Activated T-helper 2 cell treated with anti-CD3 and anti-CD28 coated beads, Interferon-gamma antibody, Interleukin-2, Interleukin-4, amounts not matched to agents 10 μg/mL and 5 μg/mL and 100 μg/mL, durations not matched to agents 14 hours and 24 hours and 36 hours (primary cell): ENCODE data around the gene C9orf152. TPM values are rescaled to one million over a fixed set of nuclear protein-coding genes. Genes with fewer than 3 reads are reported as not detected.
"Not testable (repeated sequence)": the region's sequence is repeated elsewhere in the genome, so short reads cannot be mapped to it uniquely, and the experiment has no call there.

Experiments used
- DNase-seq: peaks from one replicate; pipeline ENCODE4 v3.0.0; 2021; ENCODE audit warnings: low spot score
- H3K27ac Mint-ChIP-seq: one replicate; pipeline ENCODE4 v1.8.0; 2021; ENCODE audit warnings: mixed read lengths
- H3K27me3 Mint-ChIP-seq: one replicate; pipeline ENCODE4 v1.8.0; 2021; ENCODE audit warnings: low read depth, mixed read lengths
- H3K36me3 Mint-ChIP-seq: one replicate; pipeline ENCODE4 v1.8.0; 2021; ENCODE audit warnings: low read depth, mixed read lengths
- H3K4me1 Mint-ChIP-seq: one replicate; pipeline ENCODE4 v1.8.0; 2021; ENCODE audit warnings: low read depth, mixed read lengths
- H3K4me3 Mint-ChIP-seq: one replicate; pipeline ENCODE4 v1.8.0; 2021; ENCODE audit warnings: low read depth, mild to moderate bottlenecking, moderate library complexity, mixed read lengths
- H3K9me3 Mint-ChIP-seq: one replicate; pipeline ENCODE4 v1.8.0; 2021; ENCODE audit warnings: mixed read lengths
- intact Hi-C: fragments of 100-400 bp; cut with micrococcal nuclease; formaldehyde crosslinking; loops from one replicate; pipeline ENCODE4 v1.15.1; 2023
- total RNA-seq: library from RNA; stranded (reverse); gene quantifications from 2 replicates; pipeline ENCODE4 v1.2.3, GENCODE V29; 2022

Gene C9orf152
- not detected in 2 replicates for total RNA-seq

GRCh38 chr9:110208031-110208430 lies at the start of gene C9orf152:
Gene C9orf152, minus strand, starts transcription at chr9:110208159. Its CDS starts 580 bp downstream, at chr9:110207579.
- H3K36me3 Mint-ChIP-seq, result no peaks in the 10 kb centered on the region
- no peak within 1 kb of the TSS for H3K27ac Mint-ChIP-seq
- intact Hi-C loops, result no loop called here
- H3K4me3 Mint-ChIP-seq, result no peak within 1 kb of the TSS
- no peaks in the 10 kb centered on the region for H3K9me3 Mint-ChIP-seq
- H3K27me3 Mint-ChIP-seq, result peaks cover 47% of the 10 kb centered on the region
- DNase-seq, result no peak
- H3K4me1 Mint-ChIP-seq, result no peaks in the 10 kb centered on the region

- Mint-ChIP-seq H3K4me3 (peak overlapping the region; percentile 95), H3K4me1 (peaks cover 47% of the 10 kb centered on the region)
Observed at GRCh38 chr9:110257097-110257841, 49.3 kb upstream of the C9orf152 start.

GRCh38 chr9:110256380-110257096 lies 48.6 kb upstream of the C9orf152 start, which contains the start of gene TXN:
Gene TXN, minus strand, starts transcription at chr9:110256507. Its CDS starts 72 bp downstream, at chr9:110256435.
- no peaks in the 10 kb centered on the region for H3K9me3 Mint-ChIP-seq
- peak within 1 kb of the TSS; percentile 95 for H3K4me3 Mint-ChIP-seq
- H3K36me3 Mint-ChIP-seq, result peaks cover 43% of the 10 kb centered on the region
- H3K27me3 Mint-ChIP-seq, result no peaks in the 10 kb centered on the region
- peaks cover 49% of the 10 kb centered on the region for H3K4me1 Mint-ChIP-seq
- H3K27ac Mint-ChIP-seq, result peak within 1 kb of the TSS; percentile 99
- intact Hi-C loops, result loop anchor here (1.0 to 10.0 kb wide), 10 partner anchors 109 to 1378 kb away; partner anchors contain the start of genes CTNNAL1, DNAJC25, ECPAS and TMEM245
- peak; percentile 82 for DNase-seq

More at GRCh38 chr9:110257097-110257841, 49.3 kb upstream of the C9orf152 start:
- Mint-ChIP-seq H3K27me3 (peaks cover 2% of the 10 kb centered on the region), H3K36me3 (peaks cover 36% of the 10 kb centered on the region), H3K9me3 (no peaks in the 10 kb centered on the region), H3K27ac (peak overlapping the region; percentile 99)
- no peak for DNase-seq
- intact Hi-C loops, result loop anchor here (1.0 to 10.0 kb wide), 9 partner anchors 110 to 1378 kb away; partner anchors contain the start of genes CTNNAL1, DNAJC25, ECPAS and TMEM245

- H3K9me3 Mint-ChIP-seq, result no peaks in the 10 kb centered on the region
- DNase-seq, result peak; percentile 39
- intact Hi-C loops, result loop anchor here (1.0 to 10.0 kb wide), 8 partner anchors 108 to 1379 kb away; partner anchors contain the start of genes CTNNAL1, DNAJC25, ECPAS and TMEM245
- H3K36me3 Mint-ChIP-seq, result peaks cover 48% of the 10 kb centered on the region
- peaks cover 51% of the 10 kb centered on the region for H3K4me1 Mint-ChIP-seq
- no peaks in the 10 kb centered on the region for H3K27me3 Mint-ChIP-seq
- peak overlapping the region; percentile 95 for H3K4me3 Mint-ChIP-seq
- H3K27ac Mint-ChIP-seq, result peak overlapping the region; percentile 99
Observed at GRCh38 chr9:110255463-110256379, 47.8 kb upstream of the C9orf152 start.

- Mint-ChIP-seq H3K27me3 (no peaks in the 10 kb centered on the region), H3K9me3 (no peaks in the 10 kb centered on the region), H3K4me1 (peaks cover 55% of the 10 kb centered on the region), H3K4me3 (peak overlapping the region; percentile 95), H3K27ac (peak overlapping the region; percentile 99), H3K36me3 (peaks cover 55% of the 10 kb centered on the region)
- intact Hi-C loops, result loop anchor here (5.0 to 10.0 kb wide), 5 partner anchors 108 to 1380 kb away; partner anchors contain the start of genes CTNNAL1, DNAJC25, ECPAS and TMEM245
- no peak for DNase-seq
Observed at GRCh38 chr9:110255034-110255462, 47.1 kb upstream of the C9orf152 start.

- peak overlapping the region; percentile 99 for H3K27ac Mint-ChIP-seq
- H3K36me3 Mint-ChIP-seq, result peaks cover 61% of the 10 kb centered on the region
- no peak for DNase-seq
- peaks cover 57% of the 10 kb centered on the region for H3K4me1 Mint-ChIP-seq
- no peaks in the 10 kb centered on the region for H3K9me3 Mint-ChIP-seq
- peak overlapping the region; percentile 95 for H3K4me3 Mint-ChIP-seq
- intact Hi-C loops, result loop anchor here (10.0 kb wide), 2 partner anchors 1140 to 1380 kb away; partner anchors contain the start of genes DNAJC25 and TMEM245
- no peaks in the 10 kb centered on the region for H3K27me3 Mint-ChIP-seq
Observed at GRCh38 chr9:110254500-110254899, 46.5 kb upstream of the C9orf152 start.

GRCh38 chr9:110252509-110253139 lies 44.7 kb upstream of the C9orf152 start:
- Mint-ChIP-seq H3K27ac (peak overlapping the region; percentile 47), H3K9me3 (no peaks in the 10 kb centered on the region), H3K4me3 (peak overlapping the region; percentile 38), H3K4me1 (peaks cover 51% of the 10 kb centered on the region), H3K27me3 (no peaks in the 10 kb centered on the region), H3K36me3 (peaks cover 73% of the 10 kb centered on the region)
- intact Hi-C loops, result loop anchor here (10.0 kb wide), 2 partner anchors 1138 to 1382 kb away; partner anchors contain the start of genes DNAJC25 and TMEM245
- no peak for DNase-seq

GRCh38 chr9:110251770-110252169 lies 43.8 kb upstream of the C9orf152 start:
- H3K9me3 Mint-ChIP-seq, H3K27ac Mint-ChIP-seq, H3K4me3 Mint-ChIP-seq, H3K27me3 Mint-ChIP-seq, DNase-seq: not testable (repeated sequence)
- intact Hi-C loops, result loop anchor here (10.0 kb wide), 2 partner anchors 1137 to 1383 kb away; partner anchors contain the start of genes DNAJC25 and TMEM245
- Mint-ChIP-seq H3K36me3 (peaks cover 82% of the 10 kb centered on the region), H3K4me1 (peaks cover 43% of the 10 kb centered on the region)

GRCh38 chr9:110251212-110251611 lies 43.3 kb upstream of the C9orf152 start:
- no peak overlapping the region for H3K27ac Mint-ChIP-seq
- no peaks in the 10 kb centered on the region for H3K27me3 Mint-ChIP-seq
- peaks cover 85% of the 10 kb centered on the region for H3K36me3 Mint-ChIP-seq
- intact Hi-C loops, result loop anchor here (10.0 kb wide), 2 partner anchors 1136 to 1384 kb away; partner anchors contain the start of genes DNAJC25 and TMEM245
- DNase-seq, result no peak
- no peaks in the 10 kb centered on the region for H3K9me3 Mint-ChIP-seq
- H3K4me3 Mint-ChIP-seq, result no peak overlapping the region
- peaks cover 43% of the 10 kb centered on the region for H3K4me1 Mint-ChIP-seq

GRCh38 chr9:110249603-110250002 lies 41.6 kb upstream of the C9orf152 start:
- no peak for DNase-seq
- Mint-ChIP-seq H3K4me1 (peaks cover 39% of the 10 kb centered on the region), H3K27me3 (no peaks in the 10 kb centered on the region), H3K36me3 (peaks cover 83% of the 10 kb centered on the region), H3K9me3 (no peaks in the 10 kb centered on the region), H3K27ac (no peak overlapping the region), H3K4me3 (no peak overlapping the region)
- intact Hi-C loops, result loop anchor here (10.0 kb wide), 2 partner anchors 1135 to 1385 kb away; partner anchors contain the start of genes DNAJC25 and TMEM245

GRCh38 chr9:110248361-110248760 lies 40.4 kb upstream of the C9orf152 start:
- H3K9me3 Mint-ChIP-seq, result no peaks in the 10 kb centered on the region
- peaks cover 79% of the 10 kb centered on the region for H3K36me3 Mint-ChIP-seq
- peaks cover 27% of the 10 kb centered on the region for H3K4me1 Mint-ChIP-seq
- no peak overlapping the region for H3K27ac Mint-ChIP-seq
- no peak overlapping the region for H3K4me3 Mint-ChIP-seq
- no peak for DNase-seq
- no peaks in the 10 kb centered on the region for H3K27me3 Mint-ChIP-seq
- intact Hi-C loops, result no loop called here
